ENCODE measurements around the gene MOGAT2. TPM values are rescaled to one million over a fixed set of nuclear protein-coding genes. Genes with fewer than 3 reads are reported as not detected.

Gene MOGAT2
- total and polyA plus RNA-seq, 2 donors (not counting 3 experiments of a cell fraction or from before 2014, with no cell fraction given) = not detected

GRCh38 chr11:75763846-75764245, 46.2 kb downstream of the MOGAT2 start:
- H3K27ac ChIP-seq (ENCODE audit: insufficient read depth, low read depth, low read length) = no peak overlapping the region
- peaks cover 25% of the 10 kb centered on the region for H3K4me1 ChIP-seq (ENCODE audit: control insufficient read depth, extremely low read depth, insufficient read depth, low read length)
- H3K79me2 ChIP-seq (ENCODE audit: control insufficient read depth, insufficient read depth, low read length) = no peaks in the 10 kb centered on the region
- intact Hi-C loops (cut with micrococcal nuclease) (no loop called here), dilution Hi-C loops (cut with MboI; ENCODE audit: extremely low pct_ligation_motif_present, low sequenced_read_pairs) (no loop called here)
- H3K4me3 ChIP-seq (replicated peaks in 1 of 3; ENCODE audit: insufficient read depth in 1 of 3, low read depth in 1 of 3, low read length in 3 of 3) = no peak overlapping the region
- no peak for DNase-seq (ENCODE audit: low read depth, low spot score)
- no peak overlapping the region for H2AFZ ChIP-seq (ENCODE audit: low read depth, low read length)
- ChIA-PET CTCF (interaction anchor here (0.8 to 1.6 kb wide), 2 partner anchors 13 to 39 kb away, joined by 3 to 4 read pairs; no protein-coding TSS in a partner anchor), POLR2A (no interaction called here)
- no TSS peak for BruUV-seq (replicated peaks)
- H3K27me3 ChIP-seq (ENCODE audit: control insufficient read depth in 2 of 2, insufficient read depth in 2 of 2, low read length in 2 of 2) = peaks cover 1 to 3% of the 10 kb centered on the region in 2 experiments
- no peaks in the 10 kb centered on the region for H3K9me3 ChIP-seq (replicated peaks; ENCODE audit: control insufficient read depth, insufficient read depth, low read length)
- TF ChIP-seq GATA2 (IDR thresholded peaks at IDR 0.05; ENCODE audit: insufficient read depth, insufficient read length, low read depth, low read length) (no peak), CTCF (IDR thresholded peaks at IDR 0.05; ENCODE audit: extremely low read depth in 1 of 2, insufficient read depth in 1 of 2, low read depth in 1 of 2, low read length in 2 of 2) (no peak)
- no peaks in the 10 kb centered on the region for H3K36me3 ChIP-seq (ENCODE audit: control insufficient read depth in 2 of 2, extremely low read depth in 1 of 2, insufficient read depth in 2 of 2, low read length in 2 of 2)
- no peak overlapping the region for H3K9ac ChIP-seq (replicated peaks; ENCODE audit: extremely low read depth, insufficient read depth, low read length)
- no peaks in the 10 kb centered on the region for H3K9me1 ChIP-seq (replicated peaks; ENCODE audit: control insufficient read depth, extremely low read depth, insufficient read depth, low read length)
- FAIRE-seq = no peak
- no peak overlapping the region for H3K4me2 ChIP-seq (ENCODE audit: insufficient read depth, low read length)
- no peaks in the 10 kb centered on the region for H4K20me1 ChIP-seq (replicated peaks; ENCODE audit: control insufficient read depth, extremely low read depth, insufficient read depth, low read length)

GRCh38 chr11:75765116-75765515, 47.5 kb downstream of the MOGAT2 start:
- Histone ChIP-seq H3K36me3 (ENCODE audit: control insufficient read depth in 2 of 2, extremely low read depth in 1 of 2, insufficient read depth in 2 of 2, low read length in 2 of 2) (no peaks in the 10 kb centered on the region), H3K9ac (replicated peaks; ENCODE audit: extremely low read depth, insufficient read depth, low read length) (no peak overlapping the region), H3K4me1 (ENCODE audit: control insufficient read depth, extremely low read depth, insufficient read depth, low read length) (peaks cover 21% of the 10 kb centered on the region), H3K4me3 (replicated peaks in 1 of 3; ENCODE audit: insufficient read depth in 1 of 3, low read depth in 1 of 3, low read length in 3 of 3) (no peak overlapping the region), H3K9me3 (replicated peaks; ENCODE audit: control insufficient read depth, insufficient read depth, low read length) (no peaks in the 10 kb centered on the region), H3K79me2 (ENCODE audit: control insufficient read depth, insufficient read depth, low read length) (no peaks in the 10 kb centered on the region), H4K20me1 (replicated peaks; ENCODE audit: control insufficient read depth, extremely low read depth, insufficient read depth, low read length) (no peaks in the 10 kb centered on the region), H2AFZ (ENCODE audit: low read depth, low read length) (no peak overlapping the region), H3K27me3 (ENCODE audit: control insufficient read depth in 2 of 2, insufficient read depth in 2 of 2, low read length in 2 of 2) (peaks cover 12 to 15% of the 10 kb centered on the region in 2 experiments), H3K27ac (ENCODE audit: insufficient read depth, low read depth, low read length) (no peak overlapping the region), H3K4me2 (ENCODE audit: insufficient read depth, low read length) (no peak overlapping the region), H3K9me1 (replicated peaks; ENCODE audit: control insufficient read depth, extremely low read depth, insufficient read depth, low read length) (no peaks in the 10 kb centered on the region)
- intact Hi-C loops (cut with micrococcal nuclease) (no loop called here), dilution Hi-C loops (cut with MboI; ENCODE audit: extremely low pct_ligation_motif_present, low sequenced_read_pairs) (no loop called here)
- ChIA-PET CTCF (no interaction called here), POLR2A (no interaction called here)
- TF ChIP-seq POLR2A (IDR thresholded peaks at IDR 0.05; ENCODE audit: low read depth, low read length) (no peak), MYC (IDR thresholded peaks at IDR 0.05; ENCODE audit: low read depth, low read length) (no peak), CTCF (IDR thresholded peaks at IDR 0.05; ENCODE audit: extremely low read depth in 1 of 2, insufficient read depth in 1 of 2, low read depth in 1 of 2, low read length in 2 of 2) (no peak), MAX (IDR thresholded peaks at IDR 0.05; ENCODE audit: insufficient read depth, insufficient read length) (no peak), FOS (IDR thresholded peaks at IDR 0.05; ENCODE audit: borderline replicate concordance, insufficient read depth, low read length) (no peak), GATA2 (IDR thresholded peaks at IDR 0.05; ENCODE audit: insufficient read depth, insufficient read length, low read depth, low read length) (no peak), JUN (IDR thresholded peaks at IDR 0.05; ENCODE audit: borderline replicate concordance, insufficient read depth, insufficient read length, low read depth) (no peak), EZH2 (IDR thresholded peaks at IDR 0.05; ENCODE audit: borderline replicate concordance, low read depth, low read length, severe bottlenecking) (no peak), POLR2AphosphoS5 (IDR thresholded peaks at IDR 0.05; ENCODE audit: insufficient read depth, low read depth, low read length) (no peak)
- no peak for FAIRE-seq
- BruUV-seq (replicated peaks) = no TSS peak
- no peak for DNase-seq (ENCODE audit: low read depth, low spot score)
